Astrocyte (in vitro differentiated cells and primary cell): ENCODE measurements around the gene GNB1L. TPM values are rescaled to one million over a fixed set of nuclear protein-coding genes. Genes with fewer than 3 reads are reported as not detected.

Experiments used
- DNase-seq: peaks from one replicate; pipeline ENCODE4 v3.0.0-alpha.2; 2010; ENCODE audit warnings: low read depth
- FAIRE-seq: peaks from 2 replicates; lab custom pipeline; 2011; peaks lifted over from hg19 to GRCh38; lab: Jason Lieb, UNC
- H2AFZ ChIP-seq: 2 replicates; pipeline ENCODE4 v1.6.0; 2012; ENCODE audit warnings: low read depth, low read length, inconsistent platforms
- H3K27ac ChIP-seq: 2 replicates; pipeline ENCODE4 v1.5.1; 2011; ENCODE audit warnings: low read depth, low read length, inconsistent platforms
- H3K27me3 ChIP-seq: 2 replicates; pipeline ENCODE4 v1.6.0; 2011; ENCODE audit warnings: low read length, inconsistent platforms; ENCODE audit not compliant: insufficient read depth
- H3K36me3 ChIP-seq: 2 replicates; pipeline ENCODE4 v1.5.1; 2011; ENCODE audit warnings: low read length, inconsistent platforms; ENCODE audit not compliant: insufficient read depth
- H3K4me1 ChIP-seq: 2 replicates; pipeline ENCODE4 v1.5.1; 2011; ENCODE audit warnings: low read length, inconsistent platforms; ENCODE audit not compliant: insufficient read depth
- H3K4me2 ChIP-seq: 2 replicates; pipeline ENCODE4 v1.6.0; 2012; ENCODE audit warnings: low read length, inconsistent platforms
- H3K4me3 ChIP-seq: 2 replicates; pipeline ENCODE4 v1.5.1; 2011; ENCODE audit warnings: low read depth, mild to moderate bottlenecking, low read length, inconsistent platforms; ENCODE audit not compliant: insufficient read depth
- H3K79me2 ChIP-seq: 2 replicates; pipeline ENCODE4 v1.6.0; 2012; ENCODE audit warnings: mild to moderate bottlenecking, low read length, inconsistent platforms; ENCODE audit not compliant: insufficient read depth
- H3K9ac ChIP-seq: 2 replicates; pipeline ENCODE4 v1.6.0; 2012; ENCODE audit warnings: mild to moderate bottlenecking, low read length, inconsistent platforms
- H3K9me3 ChIP-seq: 2 replicates; pipeline ENCODE4 v1.5.1; 2012; ENCODE audit warnings: low read depth, mild to moderate bottlenecking, low read length, inconsistent platforms; ENCODE audit not compliant: insufficient read depth
- H4K20me1 ChIP-seq: 2 replicates; pipeline ENCODE4 v1.6.0; 2012; ENCODE audit warnings: low read length, inconsistent platforms; ENCODE audit not compliant: insufficient read depth
- H3K27ac Mint-ChIP-seq: one replicate; pipeline ENCODE4 v1.8.0; 2021; ENCODE audit warnings: mild to moderate bottlenecking, mixed read lengths; ENCODE audit not compliant: unreplicated experiment
- H3K27me3 Mint-ChIP-seq: one replicate; pipeline ENCODE4 v1.8.0; 2021; ENCODE audit warnings: low read depth, mixed read lengths; ENCODE audit not compliant: unreplicated experiment
- H3K36me3 Mint-ChIP-seq: one replicate; pipeline ENCODE4 v1.8.0; 2021; ENCODE audit warnings: low read depth, mixed read lengths; ENCODE audit not compliant: unreplicated experiment
- H3K4me1 Mint-ChIP-seq: one replicate; pipeline ENCODE4 v1.8.0; 2021; ENCODE audit warnings: low read depth, mixed read lengths; ENCODE audit not compliant: unreplicated experiment
- H3K4me3 Mint-ChIP-seq: one replicate; pipeline ENCODE4 v1.8.0; 2021; ENCODE audit warnings: mild to moderate bottlenecking, moderate library complexity, mixed read lengths; ENCODE audit not compliant: unreplicated experiment
- H3K9me3 Mint-ChIP-seq: one replicate; pipeline ENCODE4 v1.8.0; 2021; ENCODE audit warnings: mild to moderate bottlenecking, mixed read lengths; ENCODE audit not compliant: unreplicated experiment
- EZH2 ChIP-seq: IDR thresholded peaks from 2 replicates; pipeline ENCODE4 v1.6.1; 2012; ENCODE audit warnings: mild to moderate bottlenecking, low read length, inconsistent platforms; ENCODE audit not compliant: insufficient read depth
- total RNA-seq: library from RNA; stranded (reverse); gene quantifications from 2 replicates; pipeline ENCODE4 v1.2.1, GENCODE V29; 2021
- TF ChIP-seq, protein P1 (sequence below): IDR thresholded peaks from 2 replicates; pipeline ENCODE4 v1.5.1; 2011; ENCODE audit warnings: low read depth, mild to moderate bottlenecking, inconsistent platforms, low read length, moderate library complexity; ENCODE audit not compliant: insufficient read depth

Gene GNB1L
- total RNA-seq, 1 donor from 2014 or later = 14.3 TPM

DNA sequence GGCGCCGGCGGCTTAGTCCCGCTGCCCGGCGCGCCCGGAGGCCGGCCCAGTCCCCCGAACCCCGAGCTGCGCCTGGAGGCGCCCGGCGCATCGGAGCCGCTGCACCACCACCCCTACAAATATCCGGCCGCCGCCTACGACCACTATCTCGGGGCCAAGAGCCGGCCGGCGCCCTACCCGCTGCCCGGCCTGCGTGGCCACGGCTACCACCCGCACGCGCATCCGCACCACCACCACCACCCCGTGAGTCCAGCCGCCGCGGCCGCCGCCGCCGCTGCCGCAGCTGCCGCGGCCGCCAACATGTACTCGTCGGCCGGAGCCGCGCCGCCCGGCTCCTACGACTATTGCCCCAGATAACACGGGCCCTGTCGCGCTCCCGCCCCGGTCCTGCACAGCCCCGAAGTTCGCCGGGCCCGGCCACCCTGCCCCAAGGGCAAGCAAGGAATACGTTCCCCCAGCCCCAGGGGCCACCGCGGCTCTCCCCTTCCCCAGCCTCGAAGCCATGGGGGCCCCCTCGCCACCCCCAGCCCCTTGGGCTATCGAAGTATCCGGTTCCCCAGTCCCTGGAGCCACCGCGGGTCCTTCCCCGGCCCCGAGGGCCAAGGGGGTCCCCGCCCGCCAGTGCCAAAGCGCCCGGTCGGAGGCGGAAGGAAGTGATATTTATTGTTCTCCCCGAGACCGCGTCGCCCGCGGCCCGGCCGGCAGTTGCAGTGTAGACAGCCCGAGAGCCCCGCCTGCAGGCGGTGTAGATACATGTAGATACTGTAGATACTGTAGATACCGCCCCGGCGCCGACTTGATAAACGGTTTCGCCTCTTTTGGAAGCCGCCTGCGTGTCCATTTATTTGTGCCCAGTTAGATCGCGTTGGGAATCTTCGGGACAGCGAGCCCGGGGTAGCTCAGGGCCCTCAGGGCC lies 87.9 kb downstream of the GNB1L start:
- Histone ChIP-seq H3K4me3 (no peak overlapping the region), H3K4me1 (no peaks in the 10 kb centered on the region), H3K27me3 (peaks cover 81% of the 10 kb centered on the region), H3K9ac (no peak overlapping the region), H3K36me3 (no peaks in the 10 kb centered on the region), H3K9me3 (peaks cover 3% of the 10 kb centered on the region), H3K27ac (no peak overlapping the region), H3K79me2 (no peaks in the 10 kb centered on the region), H3K4me2 (peak overlapping the region; percentile 52), H4K20me1 (peaks cover 12% of the 10 kb centered on the region), H2AFZ (no peak overlapping the region)
- Mint-ChIP-seq H3K36me3 (peaks cover under 1% of the 10 kb centered on the region), H3K27me3 (peaks cover 68% of the 10 kb centered on the region), H3K4me1 (no peaks in the 10 kb centered on the region), H3K4me3 (no peak overlapping the region), H3K9me3 (peaks cover 11% of the 10 kb centered on the region), H3K27ac (no peak overlapping the region)
- FAIRE-seq (no peak), DNase-seq (no peak)
- TF ChIP-seq EZH2 = peak; percentile 98
- TF ChIP-seq, protein P1, sequence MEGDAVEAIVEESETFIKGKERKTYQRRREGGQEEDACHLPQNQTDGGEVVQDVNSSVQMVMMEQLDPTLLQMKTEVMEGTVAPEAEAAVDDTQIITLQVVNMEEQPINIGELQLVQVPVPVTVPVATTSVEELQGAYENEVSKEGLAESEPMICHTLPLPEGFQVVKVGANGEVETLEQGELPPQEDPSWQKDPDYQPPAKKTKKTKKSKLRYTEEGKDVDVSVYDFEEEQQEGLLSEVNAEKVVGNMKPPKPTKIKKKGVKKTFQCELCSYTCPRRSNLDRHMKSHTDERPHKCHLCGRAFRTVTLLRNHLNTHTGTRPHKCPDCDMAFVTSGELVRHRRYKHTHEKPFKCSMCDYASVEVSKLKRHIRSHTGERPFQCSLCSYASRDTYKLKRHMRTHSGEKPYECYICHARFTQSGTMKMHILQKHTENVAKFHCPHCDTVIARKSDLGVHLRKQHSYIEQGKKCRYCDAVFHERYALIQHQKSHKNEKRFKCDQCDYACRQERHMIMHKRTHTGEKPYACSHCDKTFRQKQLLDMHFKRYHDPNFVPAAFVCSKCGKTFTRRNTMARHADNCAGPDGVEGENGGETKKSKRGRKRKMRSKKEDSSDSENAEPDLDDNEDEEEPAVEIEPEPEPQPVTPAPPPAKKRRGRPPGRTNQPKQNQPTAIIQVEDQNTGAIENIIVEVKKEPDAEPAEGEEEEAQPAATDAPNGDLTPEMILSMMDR = no peak

GRCh38 chr22:19766240-19766510 lies 88.5 kb downstream of the GNB1L start:
- FAIRE-seq = no peak
- H3K27ac Mint-ChIP-seq = no peak overlapping the region
- H3K27me3 ChIP-seq = peaks cover 79% of the 10 kb centered on the region

More at GRCh38 chr22:19766240-19766510, 88.5 kb downstream of the GNB1L start:
- H4K20me1 ChIP-seq = peaks cover 15% of the 10 kb centered on the region
- DNase-seq = no peak
- no peak overlapping the region for H3K9ac ChIP-seq
- no peak overlapping the region for H3K4me3 ChIP-seq
- no peaks in the 10 kb centered on the region for H3K4me1 ChIP-seq
- H3K9me3 ChIP-seq = peaks cover 3% of the 10 kb centered on the region
- no peaks in the 10 kb centered on the region for H3K79me2 ChIP-seq
- Mint-ChIP-seq H3K27me3 (peaks cover 65% of the 10 kb centered on the region), H3K36me3 (peaks cover 3% of the 10 kb centered on the region), H3K4me3 (no peak overlapping the region), H3K4me1 (no peaks in the 10 kb centered on the region), H3K9me3 (peaks cover 12% of the 10 kb centered on the region)
- no peak overlapping the region for H2AFZ ChIP-seq
- TF ChIP-seq, protein P1 = no peak
- TF ChIP-seq EZH2 = no peak
- H3K27ac ChIP-seq = no peak overlapping the region
- H3K36me3 ChIP-seq = no peaks in the 10 kb centered on the region
- H3K4me2 ChIP-seq = peak overlapping the region; percentile 52
